ENCODE measurements around the gene BCL11A. TPM values are rescaled to one million over a fixed set of nuclear protein-coding genes. Genes with fewer than 3 reads are reported as not detected.

The BCL11A gene
- total RNA-seq, 1 experiment from 2014 or later: 91.4 TPM

DNA sequence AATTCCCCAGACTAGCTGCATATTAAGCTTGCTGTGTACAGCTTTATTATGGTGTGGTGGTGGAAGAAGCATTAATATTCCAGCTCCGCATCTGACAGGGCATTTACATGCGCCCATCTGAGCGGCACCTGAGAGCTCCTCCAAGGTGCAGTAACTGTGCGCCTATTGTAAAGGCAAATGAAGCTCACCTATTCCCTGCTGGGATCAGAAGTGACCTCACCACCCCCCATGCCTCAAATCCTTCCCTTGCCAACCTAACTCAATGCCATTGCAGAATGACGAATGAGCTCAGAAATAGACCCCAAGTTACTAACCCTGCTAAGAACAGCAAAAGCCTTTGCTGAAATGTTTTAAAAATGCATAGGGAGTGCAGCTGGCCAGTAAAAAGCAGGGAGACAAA lies 14.3 kb downstream of the BCL11A start:
- Histone ChIP-seq H3K27me3 (ENCODE audit: insufficient read depth, low read length) (no peaks in the 10 kb centered on the region), H4K91ac (ENCODE audit: insufficient read length, low read depth, low read length) (no peak overlapping the region), H3T11ph (ENCODE audit: low read length) (no peak overlapping the region), H3K4me2 (ENCODE audit: insufficient read depth, insufficient read length, low read length) (no peak overlapping the region), H2AFZ (ENCODE audit: low read length) (no peak overlapping the region), H3K56ac (ENCODE audit: insufficient read length, low read depth, low read length) (no peak overlapping the region), H3K14ac (ENCODE audit: insufficient read depth, low read length) (no peak overlapping the region), H3K79me1 (ENCODE audit: insufficient read depth, low read depth, low read length, poor library complexity, severe bottlenecking) (peaks cover 16% of the 10 kb centered on the region), H4K20me1 (ENCODE audit: control insufficient read depth, insufficient read depth, insufficient read length) (no peaks in the 10 kb centered on the region), H2BK15ac (ENCODE audit: low read depth, low read length) (no peak overlapping the region), H3K79me2 (ENCODE audit: insufficient read depth, low read length) (peaks cover 2% of the 10 kb centered on the region; the same call in 1 of the 2 replicates), H3K27ac (ENCODE audit: insufficient read length, low read depth, low read length) (no peak overlapping the region), H3K4me1 (ENCODE audit: insufficient read depth, low read length) (peaks cover 28% of the 10 kb centered on the region), H3K9ac (ENCODE audit: extremely low read depth, insufficient read length, low read length) (no peak overlapping the region), H2BK5ac (ENCODE audit: insufficient read length, low read length) (no peak overlapping the region), H2BK20ac (ENCODE audit: low read depth, low read length, poor library complexity, severe bottlenecking) (no peak overlapping the region), H3K18ac (ENCODE audit: insufficient read length, low read depth, low read length) (no peak overlapping the region), H3K23ac (ENCODE audit: insufficient read length, low read depth, low read length) (no peak overlapping the region), H3K9me3 (ENCODE audit: control insufficient read depth, low read depth, low read length) (no peaks in the 10 kb centered on the region), H4K8ac (replicated peaks; ENCODE audit: insufficient read length, low read depth, low read length) (no peak overlapping the region), H3K23me2 (ENCODE audit: insufficient read length, low read depth, low read length, poor library complexity, severe bottlenecking) (no peaks in the 10 kb centered on the region), H4K5ac (ENCODE audit: insufficient read length, low read depth, low read length) (no peak overlapping the region), H2BK12ac (ENCODE audit: insufficient read length, low read depth, low read length) (no peak overlapping the region), H3K4ac (ENCODE audit: low read depth, low read length) (no peak overlapping the region), H2AK5ac (ENCODE audit: insufficient read length, low read length) (no peak overlapping the region), H2BK120ac (ENCODE audit: low read depth, low read length, poor library complexity, severe bottlenecking) (no peak overlapping the region)
- WGBS (ENCODE audit: extremely low coverage, insufficient read length, low lambda C conversion rate): no CpG with 5 or more reads among the region's 5 CpGs
- H3K4me1 Mint-ChIP-seq: peaks cover 81 to 82% of the 10 kb centered on the region in 2 experiments
- peaks cover 5 to 43% (median 29%) of the 10 kb centered on the region in 3 experiments; a peak in 6 of 7 replicates for H3K36me3 Mint-ChIP-seq (ENCODE audit: insufficient read depth in 1 of 3, low read depth in 3 of 3)
- H3K27me3 Mint-ChIP-seq (ENCODE audit: low read depth): no peaks in the 10 kb centered on the region
- no peak overlapping the region; a peak in 1 of 7 replicates for H3K27ac Mint-ChIP-seq
- peak overlapping the region in 1 of 2 experiments; percentile 60; a peak in 3 of 5 replicates for H3K4me3 Mint-ChIP-seq
- no peak for TF ChIP-seq CTCF (conservative IDR thresholded peaks at IDR 0.05)
- no peak for DNase-seq
- no peaks in the 10 kb centered on the region for H3K9me3 Mint-ChIP-seq
